RCC 7860 (cell line): ENCODE data around the gene LHFPL4.

ENCODE experiments used
- DNase-seq: peaks from one replicate; pipeline ENCODE4 v3.0.0-alpha.2; 2015; ENCODE audit warnings: low spot score
- FAIRE-seq: peaks from 2 replicates; lab custom pipeline; 2012; peaks lifted over from hg19 to GRCh38; lab: Jason Lieb, UNC

LHFPL4 gene

GRCh38 chr3:9480265-9480664 is 73.4 kb downstream of the LHFPL4 start:
- DNase-seq, result no peak
- FAIRE-seq, result no peak

DNA sequence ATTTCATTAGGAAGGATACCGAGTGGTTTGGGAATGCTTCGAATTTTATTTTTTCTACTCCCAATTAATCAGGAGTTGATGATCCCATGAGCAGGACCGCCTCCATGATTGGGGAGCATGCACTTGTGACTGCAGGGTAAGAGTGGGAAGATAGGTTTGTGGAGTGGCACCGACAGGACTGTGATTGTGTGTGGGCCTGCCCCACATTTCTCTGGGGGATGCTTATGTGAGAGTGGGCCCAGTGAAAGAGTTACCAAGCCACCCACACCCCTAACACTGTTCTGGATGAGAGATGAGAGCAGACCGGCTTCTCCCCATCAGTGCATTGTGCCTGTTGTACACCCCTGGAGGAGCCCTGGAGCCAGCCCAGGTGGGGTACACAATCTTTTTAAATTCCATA is 76.7 kb downstream of the LHFPL4 start:
- FAIRE-seq (no peak), DNase-seq (no peak)

- DNase-seq (no peak), FAIRE-seq (no peak)
Observed at GRCh38 chr3:9474482-9474881, 79.1 kb downstream of the LHFPL4 start.

- FAIRE-seq, result no peak
- no peak for DNase-seq
Observed at GRCh38 chr3:9473496-9474065, 80.0 kb downstream of the LHFPL4 start.

- FAIRE-seq, result no peak
- DNase-seq, result no peak
Observed at GRCh38 chr3:9469986-9470385, 83.6 kb downstream of the LHFPL4 start.

DNA sequence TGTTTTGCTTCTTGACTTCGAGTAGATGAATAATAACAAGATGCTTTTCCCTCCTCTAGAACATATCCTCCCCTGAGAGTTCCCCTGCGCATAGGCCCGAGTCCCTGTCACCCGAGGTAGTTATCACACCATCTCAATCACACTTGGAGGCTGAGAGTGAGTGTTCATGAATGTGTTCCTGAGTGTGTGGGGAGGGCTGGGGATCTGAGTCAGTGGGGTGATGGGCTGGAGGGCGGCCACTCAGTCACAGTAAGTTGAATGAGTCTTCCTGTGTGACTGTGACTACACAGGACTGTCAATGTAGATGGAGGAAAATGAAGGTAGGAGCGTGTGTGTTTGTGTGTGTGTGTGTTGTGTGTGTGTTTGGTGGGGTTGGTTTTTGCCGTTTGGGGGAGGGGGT is 85.2 kb downstream of the LHFPL4 start:
- DNase-seq, result no peak
- FAIRE-seq, result no peak

GRCh38 chr3:9467451-9467850 is 86.2 kb downstream of the LHFPL4 start:
- DNase-seq, result no peak
- FAIRE-seq, result no peak

- FAIRE-seq (no peak), DNase-seq (no peak)
Observed at GRCh38 chr3:9455596-9456131, 98.0 kb downstream of the LHFPL4 start.

DNA sequence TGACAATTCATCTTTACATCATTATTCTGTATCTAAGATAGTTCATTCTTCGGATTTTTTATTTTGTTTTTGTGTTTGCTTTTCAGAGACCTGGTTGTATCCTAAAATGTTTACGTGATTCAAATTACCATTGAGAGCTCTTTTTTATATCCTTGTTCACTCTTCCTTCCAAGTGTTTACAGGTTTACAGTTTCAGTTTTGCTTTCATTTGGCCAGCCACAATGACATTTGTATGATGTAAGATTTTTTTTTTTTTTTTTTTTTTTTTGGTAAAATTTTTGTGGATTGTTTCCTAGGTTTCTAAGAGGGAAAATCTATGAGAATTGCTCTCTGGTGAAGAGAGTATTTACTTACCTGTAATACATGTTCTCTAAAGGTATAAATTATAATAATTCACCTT is 101.2 kb downstream of the LHFPL4 start:
- FAIRE-seq (no peak), DNase-seq (no peak)

DNA sequence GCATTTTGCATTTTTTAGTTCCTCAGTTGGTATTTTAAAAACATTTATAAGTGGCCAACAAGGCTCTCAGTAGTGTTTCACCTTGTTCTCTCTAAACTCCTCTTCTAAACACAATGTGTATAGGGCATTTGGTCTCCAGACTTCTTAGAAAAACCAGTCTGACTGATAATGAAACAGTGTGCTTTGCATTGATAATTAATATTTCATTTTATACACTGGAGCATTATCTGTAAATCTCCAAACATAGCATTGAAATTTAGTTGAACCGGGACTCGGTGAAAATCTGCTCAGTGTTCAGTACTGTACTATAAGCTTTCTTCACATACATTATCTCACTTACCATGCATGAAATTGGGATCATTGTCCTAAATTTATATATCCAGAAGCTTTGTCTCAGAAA is 102.6 kb downstream of the LHFPL4 start:
- DNase-seq (no peak), FAIRE-seq (no peak)

DNA sequence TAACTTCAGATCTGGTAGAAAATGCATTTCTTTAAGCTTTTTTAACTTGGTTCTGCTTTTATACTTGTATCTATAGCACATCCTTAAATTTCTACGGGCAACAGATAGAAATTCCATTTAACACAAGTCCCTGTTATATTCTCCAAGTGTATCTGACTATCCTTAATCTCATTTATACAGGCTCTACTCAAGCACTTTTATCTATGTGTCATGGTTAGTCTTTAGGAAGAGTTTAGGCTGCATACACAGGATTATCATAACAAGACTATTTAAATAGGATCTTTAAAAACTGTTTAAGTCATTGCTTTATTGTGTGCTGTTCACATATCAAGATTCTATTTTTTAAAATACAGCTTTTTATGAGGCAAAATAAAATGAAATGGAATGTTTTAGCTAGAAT is 103.5 kb downstream of the LHFPL4 start:
- FAIRE-seq, result no peak
- DNase-seq, result no peak

DNA sequence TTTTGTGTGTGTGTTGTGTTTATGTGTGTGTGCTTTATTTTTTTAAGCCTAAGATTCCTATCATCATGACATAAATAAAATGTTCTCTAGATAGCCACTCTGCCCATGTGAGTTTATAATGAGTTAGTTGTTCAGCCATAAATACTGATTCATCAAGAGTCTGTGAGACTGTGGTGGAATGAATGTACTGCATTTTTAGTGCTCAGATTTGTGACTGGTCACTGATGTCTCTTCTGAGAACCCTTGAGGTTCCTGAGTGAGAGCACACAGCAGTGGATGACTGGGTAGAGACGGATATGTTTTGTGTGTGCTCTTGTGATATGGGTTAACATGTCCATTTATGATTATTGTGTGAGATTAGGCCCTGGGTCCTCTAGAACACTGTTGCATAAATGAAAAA is 105.0 kb downstream of the LHFPL4 start:
- DNase-seq, result no peak
- FAIRE-seq, result no peak
